ENCODE results near the gene ANKRD39.

Gene ANKRD39

GRCh38 chr2:96869281-96869821, 11.5 kb upstream of the ANKRD39 start:
- Histone ChIP-seq H2BK5ac (ENCODE audit: low read depth, low read length, poor library complexity, severe bottlenecking) (peak overlapping the region; percentile 87), H3K4me2 (ENCODE audit: low read length, poor library complexity, severe bottlenecking) (peak overlapping the region; percentile 83), H2AFZ (ENCODE audit: low read depth, low read length) (peak overlapping the region; percentile 90), H3K4me3 (ENCODE audit: insufficient read depth in 1 of 2, low read depth in 1 of 2, low read length in 2 of 2) (peak overlapping the region; percentile 76 to 91), H4K91ac (ENCODE audit: low read length) (peak overlapping the region; percentile 89), H3K27ac (ENCODE audit: low read length, poor library complexity, severe bottlenecking) (no peak overlapping the region), H3K4me1 (ENCODE audit: control insufficient read depth, insufficient read depth, low read depth, low read length) (peaks cover 25% of the 10 kb centered on the region), H3K27me3 (ENCODE audit: control insufficient read depth in 1 of 2, insufficient read depth in 1 of 2, low read length in 2 of 2) (peaks cover 0 to 12% of the 10 kb centered on the region in 2 experiments), H3K4ac (ENCODE audit: low read depth in 1 of 2, low read length in 2 of 2) (peak overlapping the region; percentile 77 to 87), H3K79me1 (replicated peaks; ENCODE audit: low read length, poor library complexity, severe bottlenecking) (peaks cover 15% of the 10 kb centered on the region), H3K36me3 (ENCODE audit: control insufficient read depth in 1 of 2, insufficient read depth in 2 of 2, low read depth in 1 of 2, low read length in 2 of 2) (peaks cover 29 to 30% of the 10 kb centered on the region in 2 experiments), H3K9ac (ENCODE audit: low read length) (peak overlapping the region; percentile 92), H2BK12ac (ENCODE audit: low read length in 2 of 2) (peak overlapping the region in 1 of 2 experiments; percentile 70), H4K8ac (ENCODE audit: low read length) (peak overlapping the region; percentile 90), H3K14ac (ENCODE audit: low read length in 2 of 2) (peak overlapping the region; percentile 95 to 97), H3K9me3 (ENCODE audit: control insufficient read depth, low read length) (no peaks in the 10 kb centered on the region), H3K23ac (ENCODE audit: low read length in 2 of 2) (peak overlapping the region; percentile 70 to 95), H2BK15ac (ENCODE audit: low read depth, poor library complexity, severe bottlenecking) (peak overlapping the region; percentile 92), H3K18ac (ENCODE audit: low read depth in 1 of 2, low read length in 2 of 2) (peak overlapping the region; percentile 94 to 97), H2AK5ac (ENCODE audit: low read length, severe bottlenecking) (no peak overlapping the region), H2BK120ac (ENCODE audit: low read depth, low read length) (peak overlapping the region; percentile 97)
- under 1% methylated on average over 37 of the region's 64 CpGs for WGBS
- DNase-seq: peak; percentile 83

GRCh38 chr2:96868555-96869280, 10.9 kb upstream of the ANKRD39 start:
- peaks cover 21% of the 10 kb centered on the region for H3K79me1 ChIP-seq (replicated peaks; ENCODE audit: low read length, poor library complexity, severe bottlenecking)
- H3K9me3 ChIP-seq (ENCODE audit: control insufficient read depth, low read length): no peaks in the 10 kb centered on the region
- peak overlapping the region; percentile 99 for H4K8ac ChIP-seq (ENCODE audit: low read length)
- peaks cover 36% of the 10 kb centered on the region in 2 experiments for H3K36me3 ChIP-seq (ENCODE audit: control insufficient read depth in 1 of 2, insufficient read depth in 2 of 2, low read depth in 1 of 2, low read length in 2 of 2)
- H3K27me3 ChIP-seq (ENCODE audit: control insufficient read depth in 1 of 2, insufficient read depth in 1 of 2, low read length in 2 of 2): peaks cover 0 to 6% of the 10 kb centered on the region in 2 experiments
- H2AK5ac ChIP-seq (ENCODE audit: low read length, severe bottlenecking): no peak overlapping the region
- under 1% methylated on average over 26 of the region's 76 CpGs for WGBS
- H3K4me1 ChIP-seq (ENCODE audit: control insufficient read depth, insufficient read depth, low read depth, low read length): peaks cover 25% of the 10 kb centered on the region
- peak overlapping the region; percentile 97 for H2BK120ac ChIP-seq (ENCODE audit: low read depth, low read length)
- H3K4me3 ChIP-seq (ENCODE audit: insufficient read depth in 1 of 2, low read depth in 1 of 2, low read length in 2 of 2): peak overlapping the region; percentile 76 to 91
- peak overlapping the region; percentile 87 for H2BK5ac ChIP-seq (ENCODE audit: low read depth, low read length, poor library complexity, severe bottlenecking)
- H3K18ac ChIP-seq (ENCODE audit: low read depth in 1 of 2, low read length in 2 of 2): peak overlapping the region; percentile 75 to 97
- H2BK15ac ChIP-seq (ENCODE audit: low read depth, poor library complexity, severe bottlenecking): peak overlapping the region; percentile 78
- peak overlapping the region; percentile 90 for H3K27ac ChIP-seq (ENCODE audit: low read length, poor library complexity, severe bottlenecking)
- H4K91ac ChIP-seq (ENCODE audit: low read length): peak overlapping the region; percentile 96
- no peak overlapping the region for H2BK12ac ChIP-seq (ENCODE audit: low read length in 2 of 2)
- peak overlapping the region; percentile 19 to 95 for H3K14ac ChIP-seq (ENCODE audit: low read length in 2 of 2)
- H3K4ac ChIP-seq (ENCODE audit: low read depth in 1 of 2, low read length in 2 of 2): peak overlapping the region; percentile 50 to 93
- H3K9ac ChIP-seq (ENCODE audit: low read length): peak overlapping the region; percentile 92
- peak; percentile 95 for DNase-seq
- no peak overlapping the region for H2AFZ ChIP-seq (ENCODE audit: low read depth, low read length)
- peak overlapping the region; percentile 78 for H3K4me2 ChIP-seq (ENCODE audit: low read length, poor library complexity, severe bottlenecking)
- peak overlapping the region in 1 of 2 experiments; percentile 95 for H3K23ac ChIP-seq (ENCODE audit: low read length in 2 of 2)

- peaks cover 0 to 2% of the 10 kb centered on the region in 2 experiments for H3K27me3 ChIP-seq (ENCODE audit: control insufficient read depth in 1 of 2, insufficient read depth in 1 of 2, low read length in 2 of 2)
- peak overlapping the region in 1 of 2 experiments; percentile 14 for H3K23ac ChIP-seq (ENCODE audit: low read length in 2 of 2)
- peak overlapping the region; percentile 76 to 91 for H3K4me3 ChIP-seq (ENCODE audit: insufficient read depth in 1 of 2, low read depth in 1 of 2, low read length in 2 of 2)
- peak overlapping the region; percentile 68 for H2BK5ac ChIP-seq (ENCODE audit: low read depth, low read length, poor library complexity, severe bottlenecking)
- H3K18ac ChIP-seq (ENCODE audit: low read depth in 1 of 2, low read length in 2 of 2): peak overlapping the region; percentile 75 to 91
- H2BK15ac ChIP-seq (ENCODE audit: low read depth, poor library complexity, severe bottlenecking): peak overlapping the region; percentile 96
- peak overlapping the region; percentile 62 to 73 for H3K14ac ChIP-seq (ENCODE audit: low read length in 2 of 2)
- H3K4me1 ChIP-seq (ENCODE audit: control insufficient read depth, insufficient read depth, low read depth, low read length): peaks cover 25% of the 10 kb centered on the region
- H4K91ac ChIP-seq (ENCODE audit: low read length): peak overlapping the region; percentile 94
- peak; percentile 40 for DNase-seq
- H3K27ac ChIP-seq (ENCODE audit: low read length, poor library complexity, severe bottlenecking): peak overlapping the region; percentile 90
- peak overlapping the region; percentile 15 for H2AK5ac ChIP-seq (ENCODE audit: low read length, severe bottlenecking)
- peaks cover 28% of the 10 kb centered on the region for H3K79me1 ChIP-seq (replicated peaks; ENCODE audit: low read length, poor library complexity, severe bottlenecking)
- 26% methylated on average over 16 of the region's 27 CpGs for WGBS
- no peak overlapping the region for H2AFZ ChIP-seq (ENCODE audit: low read depth, low read length)
- H3K4ac ChIP-seq (ENCODE audit: low read depth in 1 of 2, low read length in 2 of 2): peak overlapping the region; percentile 93 to 97
- peak overlapping the region; percentile 61 to 62 for H2BK12ac ChIP-seq (ENCODE audit: low read length in 2 of 2)
- peaks cover 43% of the 10 kb centered on the region in 2 experiments for H3K36me3 ChIP-seq (ENCODE audit: control insufficient read depth in 1 of 2, insufficient read depth in 2 of 2, low read depth in 1 of 2, low read length in 2 of 2)
- peak overlapping the region; percentile 78 for H3K4me2 ChIP-seq (ENCODE audit: low read length, poor library complexity, severe bottlenecking)
- H4K8ac ChIP-seq (ENCODE audit: low read length): peak overlapping the region; percentile 84
- H3K9ac ChIP-seq (ENCODE audit: low read length): peak overlapping the region; percentile 92
- H2BK120ac ChIP-seq (ENCODE audit: low read depth, low read length): peak overlapping the region; percentile 89
- no peaks in the 10 kb centered on the region for H3K9me3 ChIP-seq (ENCODE audit: control insufficient read depth, low read length)
Observed at GRCh38 chr2:96867756-96868554, 10.1 kb upstream of the ANKRD39 start.
